GM20000 (cell line): ENCODE results near the gene RGS9.
A peak's percentile ranks its signal among the peaks of the same experiment; 100 is the strongest.

ENCODE experiments used
- DNase-seq: peaks from one replicate; pipeline ENCODE4 v3.0.0; 2012; ENCODE audit warnings: low spot score
- TF ChIP-seq, protein P1 (sequence below): IDR thresholded peaks from 2 replicates; pipeline ENCODE4 v1.5.1; 2012; ENCODE audit warnings: mild to moderate bottlenecking, control low read depth; ENCODE audit errors: extremely low read depth, missing control alignments

RGS9 gene

GRCh38 chr17:65117384-65118035, 19.7 kb upstream of the RGS9 start:
- no peak for DNase-seq
- TF ChIP-seq, protein P1, sequence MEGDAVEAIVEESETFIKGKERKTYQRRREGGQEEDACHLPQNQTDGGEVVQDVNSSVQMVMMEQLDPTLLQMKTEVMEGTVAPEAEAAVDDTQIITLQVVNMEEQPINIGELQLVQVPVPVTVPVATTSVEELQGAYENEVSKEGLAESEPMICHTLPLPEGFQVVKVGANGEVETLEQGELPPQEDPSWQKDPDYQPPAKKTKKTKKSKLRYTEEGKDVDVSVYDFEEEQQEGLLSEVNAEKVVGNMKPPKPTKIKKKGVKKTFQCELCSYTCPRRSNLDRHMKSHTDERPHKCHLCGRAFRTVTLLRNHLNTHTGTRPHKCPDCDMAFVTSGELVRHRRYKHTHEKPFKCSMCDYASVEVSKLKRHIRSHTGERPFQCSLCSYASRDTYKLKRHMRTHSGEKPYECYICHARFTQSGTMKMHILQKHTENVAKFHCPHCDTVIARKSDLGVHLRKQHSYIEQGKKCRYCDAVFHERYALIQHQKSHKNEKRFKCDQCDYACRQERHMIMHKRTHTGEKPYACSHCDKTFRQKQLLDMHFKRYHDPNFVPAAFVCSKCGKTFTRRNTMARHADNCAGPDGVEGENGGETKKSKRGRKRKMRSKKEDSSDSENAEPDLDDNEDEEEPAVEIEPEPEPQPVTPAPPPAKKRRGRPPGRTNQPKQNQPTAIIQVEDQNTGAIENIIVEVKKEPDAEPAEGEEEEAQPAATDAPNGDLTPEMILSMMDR, result no peak

- DNase-seq, result no peak
- TF ChIP-seq, protein P1, result no peak
Observed at GRCh38 chr17:65121368-65121767, 15.8 kb upstream of the RGS9 start.

DNA sequence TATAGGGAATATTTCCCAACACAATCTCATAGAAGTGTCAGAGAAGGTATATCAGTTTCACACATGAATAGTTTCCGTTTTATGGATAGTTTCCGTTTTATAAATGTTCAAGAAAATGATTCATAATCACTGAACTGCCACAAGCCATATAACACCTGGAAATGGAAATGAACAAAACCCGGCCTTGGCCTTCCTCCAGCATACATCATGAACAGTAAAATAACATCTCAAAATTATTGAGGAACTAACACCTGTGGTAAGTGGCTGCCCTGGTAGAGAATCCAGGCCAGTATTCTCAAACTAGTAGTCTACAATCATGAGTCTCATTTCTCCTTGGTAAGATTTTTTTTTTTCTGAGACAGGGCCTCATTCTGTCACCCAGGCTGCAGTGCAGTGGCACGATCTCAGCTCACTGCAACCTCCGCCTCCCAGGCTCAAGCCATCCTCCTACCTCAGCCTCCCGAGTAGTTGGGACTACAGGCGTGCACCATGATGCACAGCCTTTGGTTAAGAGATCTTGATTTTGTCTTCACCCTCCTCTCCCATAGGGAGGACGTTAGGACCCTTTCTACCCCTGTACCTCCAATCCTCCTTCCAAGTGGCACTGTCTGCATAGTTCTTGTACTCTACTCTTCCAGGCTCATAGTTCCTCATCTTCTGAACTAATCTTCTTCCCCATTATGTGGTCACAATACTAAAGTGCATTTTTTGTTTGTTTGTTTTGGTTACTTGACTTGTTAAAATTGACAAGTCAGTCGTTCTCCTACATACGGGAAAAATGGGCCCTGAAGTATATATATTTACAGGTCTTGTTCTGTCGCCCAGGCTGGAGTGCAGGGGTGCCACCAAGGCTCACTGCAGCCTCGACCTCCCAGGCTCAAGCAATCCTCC, 15.0 kb upstream of the RGS9 start:
- DNase-seq, result no peak
- TF ChIP-seq, protein P1, result no peak

DNA sequence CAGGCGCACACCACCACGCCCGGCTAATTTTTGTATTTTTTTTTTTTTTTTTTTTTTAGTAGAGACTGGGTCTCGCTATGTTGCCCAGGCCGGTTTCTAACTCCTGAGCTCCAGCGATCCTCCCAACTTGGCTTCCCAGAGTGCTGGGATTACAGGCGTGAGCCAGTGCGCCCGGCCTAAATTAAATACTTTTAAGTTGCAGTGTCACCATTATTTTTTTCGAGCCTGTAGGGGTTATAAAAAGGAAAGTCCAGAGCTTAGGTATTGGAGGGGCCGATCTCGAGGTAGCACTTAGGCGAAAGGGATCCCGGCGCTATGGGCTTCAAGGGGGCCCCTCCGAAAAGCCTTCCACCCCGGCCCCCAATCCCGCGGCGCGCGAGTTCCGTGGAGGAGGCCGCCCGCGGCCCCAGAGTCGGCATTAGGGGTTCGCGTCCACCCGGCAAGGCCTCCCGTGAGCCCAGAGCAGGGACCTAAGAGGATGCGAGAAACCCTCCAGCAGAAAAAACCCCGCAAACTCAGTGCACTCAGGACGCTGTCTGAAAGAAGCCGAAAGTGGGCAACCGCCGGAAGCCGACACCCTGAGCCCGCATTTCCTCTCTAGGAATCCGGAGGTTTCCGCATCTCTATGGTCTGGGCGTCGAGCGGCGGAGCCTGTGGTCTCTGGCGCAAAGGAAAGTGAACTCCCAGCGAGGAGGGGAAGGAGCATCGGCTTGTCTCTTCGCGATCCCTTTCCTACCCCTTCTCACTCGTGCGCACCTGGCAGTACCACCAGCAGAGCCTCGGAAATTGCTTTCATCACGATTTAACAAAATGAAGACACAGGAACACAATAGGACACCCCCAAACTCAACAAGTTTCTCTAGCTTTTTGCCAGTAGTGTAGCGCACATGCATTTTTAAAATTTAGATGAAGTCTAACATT, 14.1 kb upstream of the RGS9 start:
- TF ChIP-seq, protein P1, result no peak
- DNase-seq, result peak; percentile 86

DNA sequence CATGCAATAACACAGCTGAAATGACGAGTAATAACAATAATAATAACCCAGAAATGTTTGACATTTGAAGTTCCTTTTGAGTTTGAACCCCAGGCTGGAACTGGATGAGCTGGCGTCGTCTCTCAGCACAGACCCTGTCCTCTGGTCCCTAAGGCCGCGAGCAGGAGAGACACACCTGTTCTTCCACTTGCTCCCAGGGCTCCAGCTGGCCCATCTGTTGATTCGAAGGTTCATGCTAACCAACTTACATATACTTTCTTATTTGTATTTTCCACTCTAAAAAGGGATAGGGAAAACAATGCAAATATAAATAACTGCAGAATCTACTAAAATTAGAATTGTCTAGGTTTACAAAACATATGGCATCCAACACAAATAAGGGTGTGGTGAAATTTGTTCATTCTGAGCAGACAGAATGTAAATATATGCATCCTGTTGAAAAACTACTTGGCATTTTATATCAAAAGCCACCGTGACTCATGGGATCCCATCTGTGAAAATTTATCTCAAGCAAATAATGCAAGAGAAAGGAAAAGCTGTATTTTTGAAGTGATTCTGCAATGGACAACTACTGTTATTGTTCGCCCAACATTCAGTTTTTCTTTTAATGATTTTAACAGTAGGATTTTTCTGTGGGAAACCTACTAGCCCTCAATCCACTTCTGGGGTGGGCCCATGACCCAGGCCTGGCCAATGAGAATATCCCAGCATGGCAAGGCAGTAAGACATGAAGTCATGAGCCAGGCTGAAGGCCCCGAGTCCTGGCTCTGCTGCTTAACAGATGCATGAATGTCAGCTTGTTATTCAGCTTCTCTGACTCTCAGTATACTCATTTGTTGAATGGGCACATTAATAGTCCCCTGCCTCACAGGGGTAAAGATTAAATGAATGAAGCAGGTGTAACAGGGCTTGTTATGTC, 13.2 kb upstream of the RGS9 start:
- TF ChIP-seq, protein P1, result no peak
- no peak for DNase-seq

- DNase-seq, result no peak
- TF ChIP-seq, protein P1, result no peak
Observed at GRCh38 chr17:65130832-65131231, 6.3 kb upstream of the RGS9 start.
